ENCODE measurements around the gene CD247.

DNA sequence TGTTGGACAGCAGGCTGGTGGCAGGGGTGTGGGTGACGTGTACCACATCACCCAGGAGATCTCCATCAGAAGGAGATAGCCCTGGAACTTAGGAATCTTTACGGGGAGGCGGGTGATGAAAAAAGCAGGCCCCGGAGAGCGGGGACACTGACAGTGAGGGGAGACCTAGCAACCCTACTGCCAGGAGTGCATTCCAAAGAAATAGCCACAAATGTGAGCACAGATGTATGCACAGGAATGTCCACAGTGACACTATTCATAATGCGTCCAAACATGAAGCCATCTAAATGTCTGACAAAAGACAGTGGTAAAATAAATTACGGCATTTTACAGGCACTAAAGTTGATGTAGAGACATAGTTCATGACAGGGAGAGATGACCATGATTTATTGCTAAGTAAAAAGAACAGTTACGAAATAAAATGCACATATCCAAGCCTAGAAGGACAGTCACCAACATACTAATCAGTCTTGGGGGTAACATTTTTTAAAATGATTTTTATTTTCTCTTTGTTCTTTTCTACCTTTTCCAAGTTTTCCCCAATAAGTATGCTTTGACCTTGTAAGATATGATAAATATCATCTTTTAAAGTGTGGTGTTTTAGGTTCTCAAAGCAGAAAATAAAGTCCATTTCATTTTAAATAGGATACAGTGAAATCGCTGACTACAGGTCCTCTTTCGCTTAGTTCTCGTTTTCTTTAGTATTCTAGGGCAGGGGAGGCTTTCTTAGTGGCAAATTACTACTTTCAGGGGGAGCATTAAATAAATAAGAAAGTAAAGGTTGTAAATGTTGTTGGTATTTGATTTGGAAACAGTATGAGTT, 21.3 kb downstream of the CD247 start:
- TF ChIP-seq, protein P1, sequence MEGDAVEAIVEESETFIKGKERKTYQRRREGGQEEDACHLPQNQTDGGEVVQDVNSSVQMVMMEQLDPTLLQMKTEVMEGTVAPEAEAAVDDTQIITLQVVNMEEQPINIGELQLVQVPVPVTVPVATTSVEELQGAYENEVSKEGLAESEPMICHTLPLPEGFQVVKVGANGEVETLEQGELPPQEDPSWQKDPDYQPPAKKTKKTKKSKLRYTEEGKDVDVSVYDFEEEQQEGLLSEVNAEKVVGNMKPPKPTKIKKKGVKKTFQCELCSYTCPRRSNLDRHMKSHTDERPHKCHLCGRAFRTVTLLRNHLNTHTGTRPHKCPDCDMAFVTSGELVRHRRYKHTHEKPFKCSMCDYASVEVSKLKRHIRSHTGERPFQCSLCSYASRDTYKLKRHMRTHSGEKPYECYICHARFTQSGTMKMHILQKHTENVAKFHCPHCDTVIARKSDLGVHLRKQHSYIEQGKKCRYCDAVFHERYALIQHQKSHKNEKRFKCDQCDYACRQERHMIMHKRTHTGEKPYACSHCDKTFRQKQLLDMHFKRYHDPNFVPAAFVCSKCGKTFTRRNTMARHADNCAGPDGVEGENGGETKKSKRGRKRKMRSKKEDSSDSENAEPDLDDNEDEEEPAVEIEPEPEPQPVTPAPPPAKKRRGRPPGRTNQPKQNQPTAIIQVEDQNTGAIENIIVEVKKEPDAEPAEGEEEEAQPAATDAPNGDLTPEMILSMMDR (conservative IDR thresholded peaks at IDR 0.05; ENCODE audit: low read depth, low read length), result no peak
- no peak for TF ChIP-seq EZH2 (IDR thresholded peaks at IDR 0.05; ENCODE audit: low read length, unreplicated experiment)
